ENCODE data around the gene RASGEF1B.

Gene RASGEF1B

GRCh38 chr4:81498046-81498445, 26.3 kb upstream of the RASGEF1B start:
- TF ChIP-seq CTCF (IDR thresholded peaks at IDR 0.05; ENCODE audit: low read depth, low read length): no peak
- no peak for DNase-seq (ENCODE audit: extremely low read depth, low read depth)

DNA sequence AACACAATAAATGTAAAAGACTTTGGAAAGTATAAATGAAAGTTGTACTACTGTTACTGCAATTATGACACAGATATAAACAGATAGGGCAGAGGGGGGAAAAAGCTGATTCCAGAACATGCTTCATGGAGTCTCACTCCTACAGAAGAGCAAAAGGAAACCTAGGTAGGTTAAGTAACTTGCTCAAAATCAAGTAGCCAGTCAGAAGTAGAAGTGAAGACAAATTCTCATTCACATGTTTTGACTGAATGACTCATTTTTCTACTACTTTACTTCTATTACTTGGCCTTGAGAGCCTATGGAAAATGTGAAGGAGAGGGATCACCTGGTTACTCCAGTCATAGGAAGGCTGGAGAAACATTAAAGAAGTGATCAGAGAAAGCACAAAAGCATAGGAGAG, 23.6 kb upstream of the RASGEF1B start:
- no peak for TF ChIP-seq CTCF (IDR thresholded peaks at IDR 0.05; ENCODE audit: low read depth, low read length)

GRCh38 chr4:81494031-81494431, 22.3 kb upstream of the RASGEF1B start:
- no peak for DNase-seq (ENCODE audit: extremely low read depth, low read depth)
- no peak for TF ChIP-seq CTCF (IDR thresholded peaks at IDR 0.05; ENCODE audit: low read depth, low read length)

More for the DNA sequence above, 23.6 kb upstream of the RASGEF1B start:
- no peak for DNase-seq (ENCODE audit: extremely low read depth, low read depth)

DNA sequence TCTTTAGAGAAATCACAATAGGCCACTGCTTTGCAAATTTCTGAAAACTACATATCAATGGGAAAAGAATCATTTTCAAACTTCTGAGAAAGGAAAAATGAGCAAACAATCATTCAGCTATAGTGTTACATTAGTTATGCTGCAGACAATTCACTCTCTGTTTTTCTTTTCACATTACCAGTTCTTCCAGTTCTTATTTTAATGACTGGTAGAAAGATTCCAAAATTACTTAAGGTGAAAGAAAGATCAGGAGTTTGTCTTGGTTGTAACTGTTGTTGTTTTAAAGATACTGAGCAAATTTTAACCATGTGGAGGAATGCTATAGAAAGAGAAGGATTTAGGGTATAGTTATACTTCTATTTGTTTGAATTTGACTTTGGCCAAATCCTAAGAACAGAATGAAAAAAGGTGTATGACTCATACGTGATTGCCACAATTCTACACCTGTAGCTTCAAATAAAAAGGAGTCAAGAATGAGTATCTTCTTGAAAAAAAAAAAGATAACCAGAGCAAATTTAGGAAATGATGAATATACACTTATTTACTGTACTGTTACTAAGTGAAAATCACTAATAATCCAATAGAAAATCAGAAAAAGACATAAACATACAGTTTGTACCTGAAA, 21.0 kb upstream of the RASGEF1B start:
- no peak for TF ChIP-seq CTCF (IDR thresholded peaks at IDR 0.05; ENCODE audit: low read depth, low read length)
- DNase-seq (ENCODE audit: extremely low read depth, low read depth): no peak

DNA sequence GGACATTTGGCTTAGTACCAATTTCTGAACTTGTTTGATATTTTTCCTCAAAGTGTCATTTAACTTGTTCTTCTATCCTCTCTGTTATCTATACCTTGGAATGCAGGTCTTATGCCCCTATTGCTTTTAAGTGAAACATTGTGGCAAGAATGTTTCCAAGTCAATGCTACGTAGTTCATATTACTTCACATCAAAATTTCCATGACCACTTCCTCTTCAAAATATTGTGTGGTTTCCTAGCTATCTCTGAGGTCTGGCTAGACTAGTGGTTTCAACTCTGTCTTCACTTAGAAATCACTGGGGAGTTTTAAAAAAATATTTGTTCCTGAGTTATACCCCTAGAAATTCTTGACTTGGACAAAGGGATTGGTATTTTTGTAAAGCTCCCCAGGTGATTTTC, 20.2 kb upstream of the RASGEF1B start:
- TF ChIP-seq CTCF (IDR thresholded peaks at IDR 0.05; ENCODE audit: low read depth, low read length): no peak
- no peak for DNase-seq (ENCODE audit: extremely low read depth, low read depth)

DNA sequence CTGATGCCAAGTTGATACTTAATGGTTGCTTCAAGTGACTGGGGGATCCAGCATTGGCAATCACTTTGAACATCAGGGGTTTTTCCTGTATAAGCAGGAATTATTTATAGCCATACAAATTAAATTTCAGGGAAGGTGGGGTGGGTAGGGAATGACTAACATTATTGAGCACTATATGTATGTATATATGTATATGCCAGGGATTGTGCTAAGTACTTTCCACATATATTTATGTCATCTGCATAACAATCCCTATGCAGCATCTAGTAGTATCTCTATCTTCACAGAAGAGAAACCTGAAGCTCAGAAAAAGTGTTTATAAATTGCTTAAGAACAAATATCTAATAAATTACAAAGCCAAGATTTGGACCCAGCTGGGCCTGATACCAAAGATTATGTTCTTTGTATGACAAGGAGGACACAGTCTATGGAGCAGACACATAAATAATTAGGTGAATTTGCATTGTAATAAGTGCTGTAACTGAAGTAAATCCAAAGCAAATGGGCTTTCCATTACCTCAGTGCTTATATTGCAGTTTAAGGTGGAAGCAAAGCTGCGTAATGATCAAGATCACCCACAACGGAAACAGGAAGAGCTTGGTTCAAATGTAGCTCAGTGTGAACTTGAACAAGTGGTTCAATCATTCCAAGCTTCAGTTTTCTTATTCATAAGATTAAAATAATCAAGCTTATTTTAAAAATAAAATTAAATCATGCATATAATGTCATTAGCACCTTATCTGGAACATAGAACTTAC, 18.9 kb upstream of the RASGEF1B start:
- DNase-seq (ENCODE audit: extremely low read depth, low read depth): no peak
- no peak for TF ChIP-seq CTCF (IDR thresholded peaks at IDR 0.05; ENCODE audit: low read depth, low read length)

DNA sequence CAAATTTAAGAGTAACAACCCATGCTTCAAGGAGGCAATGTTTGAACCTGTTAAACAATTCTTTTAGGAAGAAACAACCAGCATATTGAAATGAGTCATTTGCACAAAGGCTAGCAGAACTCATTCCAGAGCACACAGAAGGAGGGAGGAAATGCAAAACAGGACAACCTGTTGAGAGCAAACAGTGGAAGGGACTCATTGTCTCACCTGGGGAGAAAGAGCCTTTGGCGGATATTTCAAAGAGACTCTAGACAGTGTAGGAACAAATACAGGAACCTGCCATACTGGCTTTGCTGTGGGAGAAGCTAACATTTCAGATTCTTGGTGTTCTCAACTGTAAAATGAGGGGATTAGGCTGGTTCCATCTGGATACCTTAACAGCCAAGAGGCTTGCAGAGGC, 14.8 kb upstream of the RASGEF1B start:
- DNase-seq (ENCODE audit: extremely low read depth, low read depth): no peak
- TF ChIP-seq CTCF (IDR thresholded peaks at IDR 0.05; ENCODE audit: low read depth, low read length): no peak
